ENCODE measurements around the gene VASN. TPM values are rescaled to one million over a fixed set of nuclear protein-coding genes. Genes with fewer than 3 reads are reported as not detected.

Gene VASN
- total RNA-seq, 1 donor from 2014 or later, result 0.11 TPM

GRCh38 chr16:4401094-4401501, 29.4 kb downstream of the VASN start:
- H3K4me1 Mint-ChIP-seq, result peaks cover 2% of the 10 kb centered on the region
- intact Hi-C loops (cut with micrococcal nuclease), result no loop called here
- no peaks in the 10 kb centered on the region for H3K9me3 Mint-ChIP-seq
- DNase-seq (no peak), ATAC-seq (ENCODE audit: low read depth) (no peak)
- H3K36me3 Mint-ChIP-seq (ENCODE audit: low read depth), result peaks cover 67% of the 10 kb centered on the region
- TF ChIP-seq CTCF (IDR thresholded peaks at IDR 0.05), result no peak
- ChIA-PET CTCF (interaction anchor here (3.1 kb wide), 1 partner anchor 42 kb away, joined by 43 read pairs; no protein-coding TSS in a partner anchor), POLR2A (no interaction called here)
- H3K4me3 Mint-ChIP-seq, result no peak overlapping the region
- no peaks in the 10 kb centered on the region for H3K27me3 Mint-ChIP-seq
- H3K27ac Mint-ChIP-seq, result peak overlapping the region; percentile 7

- intact Hi-C loops (cut with micrococcal nuclease), result no loop called here
- no peak for DNase-seq
- TF ChIP-seq CTCF (IDR thresholded peaks at IDR 0.05), result no peak
- ATAC-seq (ENCODE audit: low read depth), result no peak
- Mint-ChIP-seq H3K27ac (no peak overlapping the region), H3K9me3 (no peaks in the 10 kb centered on the region), H3K4me3 (no peak overlapping the region), H3K27me3 (no peaks in the 10 kb centered on the region), H3K4me1 (peaks cover 2% of the 10 kb centered on the region), H3K36me3 (ENCODE audit: low read depth) (peaks cover 66% of the 10 kb centered on the region)
- ChIA-PET CTCF (interaction anchor here (0.8 to 3.1 kb wide), 10 partner anchors 8 to 107 kb away, joined by 3 to 43 read pairs (median 8); partner anchors contain the start of gene PAM16), POLR2A (no interaction called here)
Observed at GRCh38 chr16:4401510-4401909, 29.9 kb downstream of the VASN start.

GRCh38 chr16:4402439-4403132, 30.9 kb downstream of the VASN start:
- intact Hi-C loops (cut with micrococcal nuclease), result loop anchor here (1.0 to 2.0 kb wide), 5 partner anchors 43 to 463 kb away; no protein-coding TSS in a partner anchor
- Mint-ChIP-seq H3K36me3 (ENCODE audit: low read depth) (peaks cover 65% of the 10 kb centered on the region), H3K9me3 (no peaks in the 10 kb centered on the region), H3K4me1 (peaks cover 2% of the 10 kb centered on the region), H3K4me3 (no peak overlapping the region), H3K27me3 (no peaks in the 10 kb centered on the region), H3K27ac (no peak overlapping the region)
- ATAC-seq (ENCODE audit: low read depth) (peak; percentile 86), DNase-seq (peak; percentile 75)
- ChIA-PET POLR2A (interaction anchor here (0.7 to 1.7 kb wide), 7 partner anchors 10 to 130 kb away, joined by 3 to 7 read pairs (median 4); partner anchors contain the start of genes CORO7 and TFAP4), CTCF (interaction anchor here (0.6 to 3.1 kb wide), 33 partner anchors 9 to 660 kb away, joined by 3 to 43 read pairs (median 5); partner anchors contain the start of genes CORO7, HMOX2 and PAM16)
- peak; percentile 59 for TF ChIP-seq CTCF (IDR thresholded peaks at IDR 0.05)

- intact Hi-C loops (cut with micrococcal nuclease), result loop anchor here (2.0 kb wide), 1 partner anchor 421 kb away; no protein-coding TSS in a partner anchor
- H3K4me1 Mint-ChIP-seq, result peaks cover 2% of the 10 kb centered on the region
Observed at GRCh38 chr16:4403133-4403949, 31.7 kb downstream of the VASN start.

More at GRCh38 chr16:4403133-4403949, 31.7 kb downstream of the VASN start:
- Mint-ChIP-seq H3K9me3 (no peaks in the 10 kb centered on the region), H3K27ac (no peak overlapping the region), H3K4me3 (no peak overlapping the region), H3K27me3 (no peaks in the 10 kb centered on the region), H3K36me3 (ENCODE audit: low read depth) (peaks cover 69% of the 10 kb centered on the region)
- TF ChIP-seq CTCF (IDR thresholded peaks at IDR 0.05), result peak; percentile 8
- POLR2A ChIA-PET, result interaction anchor here (0.7 to 1.7 kb wide), 6 partner anchors 9 to 130 kb away, joined by 3 to 7 read pairs (median 4); partner anchors contain the start of genes CORO7 and TFAP4
- ATAC-seq (ENCODE audit: low read depth), result no peak
- CTCF ChIA-PET, result interaction anchor here (0.6 to 3.1 kb wide), 33 partner anchors 8 to 660 kb away, joined by 3 to 43 read pairs (median 4); partner anchors contain the start of genes CORO7, HMOX2 and PAM16
- no peak for DNase-seq
